ENCODE measurements around the gene OOEP.

OOEP gene

DNA sequence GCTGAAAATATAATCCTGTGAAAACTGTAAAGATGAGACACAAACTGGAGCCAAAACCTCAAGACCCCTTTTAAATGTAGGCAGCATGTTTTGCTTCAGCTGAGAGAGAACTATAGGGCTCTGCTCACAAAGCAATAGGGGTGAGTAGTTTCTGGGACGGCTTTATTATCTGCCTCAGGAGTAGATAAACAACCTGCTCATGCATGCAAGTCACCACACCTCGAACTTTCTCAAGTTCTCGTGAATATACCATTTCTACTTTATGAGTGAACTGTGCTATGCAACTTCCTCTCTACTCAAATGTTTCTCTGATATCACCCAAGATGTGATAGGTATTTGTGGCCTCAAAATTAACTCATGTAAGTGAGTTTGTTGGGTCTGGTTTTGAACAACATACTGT, 7.5 kb upstream of the OOEP start:
- TF ChIP-seq, protein P1, sequence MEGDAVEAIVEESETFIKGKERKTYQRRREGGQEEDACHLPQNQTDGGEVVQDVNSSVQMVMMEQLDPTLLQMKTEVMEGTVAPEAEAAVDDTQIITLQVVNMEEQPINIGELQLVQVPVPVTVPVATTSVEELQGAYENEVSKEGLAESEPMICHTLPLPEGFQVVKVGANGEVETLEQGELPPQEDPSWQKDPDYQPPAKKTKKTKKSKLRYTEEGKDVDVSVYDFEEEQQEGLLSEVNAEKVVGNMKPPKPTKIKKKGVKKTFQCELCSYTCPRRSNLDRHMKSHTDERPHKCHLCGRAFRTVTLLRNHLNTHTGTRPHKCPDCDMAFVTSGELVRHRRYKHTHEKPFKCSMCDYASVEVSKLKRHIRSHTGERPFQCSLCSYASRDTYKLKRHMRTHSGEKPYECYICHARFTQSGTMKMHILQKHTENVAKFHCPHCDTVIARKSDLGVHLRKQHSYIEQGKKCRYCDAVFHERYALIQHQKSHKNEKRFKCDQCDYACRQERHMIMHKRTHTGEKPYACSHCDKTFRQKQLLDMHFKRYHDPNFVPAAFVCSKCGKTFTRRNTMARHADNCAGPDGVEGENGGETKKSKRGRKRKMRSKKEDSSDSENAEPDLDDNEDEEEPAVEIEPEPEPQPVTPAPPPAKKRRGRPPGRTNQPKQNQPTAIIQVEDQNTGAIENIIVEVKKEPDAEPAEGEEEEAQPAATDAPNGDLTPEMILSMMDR (conservative IDR thresholded peaks at IDR 0.05): no peak
- H3K27ac ChIP-seq: no peak overlapping the region

DNA sequence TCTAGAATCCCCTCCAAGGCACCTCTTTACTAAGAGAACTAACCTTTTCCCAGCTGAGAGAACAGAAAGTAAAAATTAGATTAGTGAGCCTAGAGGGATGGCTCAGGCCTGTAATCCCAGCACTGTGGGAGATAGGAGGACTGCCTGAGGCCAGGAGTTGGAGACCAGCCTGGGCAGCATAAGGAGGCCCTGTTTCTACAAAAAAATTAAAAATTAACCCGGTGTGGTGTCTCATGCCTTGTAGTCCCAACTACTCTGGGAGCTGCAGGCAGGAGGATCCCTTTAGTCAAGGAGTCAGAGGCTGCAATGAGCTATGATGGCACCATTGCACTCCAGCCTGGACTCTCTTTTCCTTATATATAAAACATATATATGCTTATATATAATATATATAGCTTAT, 5.5 kb upstream of the OOEP start:
- no peak overlapping the region for H3K27ac ChIP-seq
- TF ChIP-seq, protein P1 (conservative IDR thresholded peaks at IDR 0.05): no peak
- TF ChIP-seq ZFX (IDR thresholded peaks at IDR 0.05): no peak

DNA sequence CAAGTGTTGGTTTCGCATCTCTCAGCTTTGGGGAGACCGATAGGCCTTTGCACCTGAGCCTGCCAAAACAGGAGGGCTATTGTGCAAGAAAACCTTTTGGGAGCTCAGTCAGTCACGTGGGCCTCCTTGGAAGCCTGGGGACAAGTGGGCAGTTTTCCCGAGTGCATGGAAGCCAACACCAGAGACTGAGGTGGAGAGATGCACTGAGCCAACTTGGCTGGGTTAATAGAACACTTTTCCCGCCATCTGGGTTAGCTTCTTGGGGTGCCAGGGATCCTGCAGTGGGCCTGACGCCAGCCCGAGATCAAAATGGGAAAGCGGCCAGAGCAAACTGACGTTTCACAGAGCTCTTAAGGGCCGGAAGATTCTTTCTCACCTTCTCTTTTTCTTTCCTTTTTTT, 2.8 kb upstream of the OOEP start:
- H3K27ac ChIP-seq: no peak overlapping the region
- TF ChIP-seq, protein P1 (conservative IDR thresholded peaks at IDR 0.05): no peak

DNA sequence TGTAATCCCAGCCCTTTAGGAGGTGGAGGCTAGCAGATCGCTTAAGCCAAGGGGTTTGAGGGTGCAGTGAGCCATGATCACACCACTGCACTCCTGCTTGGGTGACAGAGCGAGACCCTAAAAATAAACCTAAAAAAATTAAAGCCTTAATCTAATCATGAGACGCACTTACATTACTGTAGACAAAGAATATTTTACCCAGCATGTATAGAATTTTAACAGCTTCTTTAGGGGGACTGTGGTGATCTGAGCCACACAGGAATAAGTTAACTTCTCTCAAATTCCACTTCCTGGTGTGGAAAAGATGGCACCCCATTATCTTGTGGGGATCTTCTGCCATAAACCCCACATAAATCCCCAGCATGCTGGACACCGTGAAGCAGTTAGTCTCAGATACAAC, 2.3 kb upstream of the OOEP start:
- TF ChIP-seq, protein P1 (conservative IDR thresholded peaks at IDR 0.05): no peak
- TF ChIP-seq ZFX (IDR thresholded peaks at IDR 0.05): no peak

DNA sequence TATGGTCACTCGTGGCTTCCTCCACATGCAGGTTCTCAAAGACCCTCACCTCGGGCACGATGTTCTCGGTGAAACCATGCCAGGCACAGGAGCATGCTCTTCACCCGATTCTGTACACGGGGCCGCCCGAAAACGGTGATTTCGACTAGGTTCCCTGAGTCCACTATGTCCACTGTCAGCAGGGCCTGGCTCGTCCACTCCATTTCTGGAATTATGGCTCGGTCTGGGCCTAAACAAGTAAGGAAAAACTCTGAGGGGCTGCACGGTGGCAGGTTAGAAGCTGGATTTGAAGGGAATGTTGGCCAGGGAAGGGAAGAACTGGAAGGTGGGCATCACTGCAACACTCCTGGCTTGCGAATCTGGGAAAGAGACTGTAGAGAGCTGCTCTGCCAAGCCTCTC, 540 bp downstream of the OOEP start:
- TF ChIP-seq, protein P1 (conservative IDR thresholded peaks at IDR 0.05): no peak
- TF ChIP-seq ZFX (IDR thresholded peaks at IDR 0.05): no peak
- H3K27ac ChIP-seq: no peak overlapping the region

More for the DNA sequence above, 2.3 kb upstream of the OOEP start:
- no peak overlapping the region for H3K27ac ChIP-seq

DNA sequence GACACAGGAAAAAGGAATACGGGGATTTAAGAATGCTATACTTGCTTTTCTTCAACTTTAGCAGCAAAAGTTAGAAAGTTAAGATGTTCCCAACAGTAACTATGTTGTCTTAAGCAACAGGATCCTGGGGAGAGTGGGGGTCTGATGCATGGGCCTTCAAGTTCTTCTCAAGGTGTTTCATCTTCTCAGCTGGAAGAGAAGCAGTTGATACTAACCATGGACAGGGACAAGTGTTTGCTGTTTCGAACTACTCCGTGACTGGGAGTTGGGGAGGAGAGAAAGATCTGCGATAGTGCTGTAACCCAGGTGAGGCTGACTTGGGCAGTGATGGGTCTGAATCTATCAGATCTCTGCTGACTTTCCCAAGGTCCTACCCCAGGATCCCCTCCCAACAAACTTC, 1.0 kb downstream of the OOEP start:
- H3K27ac ChIP-seq: no peak overlapping the region
- TF ChIP-seq, protein P1 (conservative IDR thresholded peaks at IDR 0.05): no peak
- no peak for TF ChIP-seq ZFX (IDR thresholded peaks at IDR 0.05)

DNA sequence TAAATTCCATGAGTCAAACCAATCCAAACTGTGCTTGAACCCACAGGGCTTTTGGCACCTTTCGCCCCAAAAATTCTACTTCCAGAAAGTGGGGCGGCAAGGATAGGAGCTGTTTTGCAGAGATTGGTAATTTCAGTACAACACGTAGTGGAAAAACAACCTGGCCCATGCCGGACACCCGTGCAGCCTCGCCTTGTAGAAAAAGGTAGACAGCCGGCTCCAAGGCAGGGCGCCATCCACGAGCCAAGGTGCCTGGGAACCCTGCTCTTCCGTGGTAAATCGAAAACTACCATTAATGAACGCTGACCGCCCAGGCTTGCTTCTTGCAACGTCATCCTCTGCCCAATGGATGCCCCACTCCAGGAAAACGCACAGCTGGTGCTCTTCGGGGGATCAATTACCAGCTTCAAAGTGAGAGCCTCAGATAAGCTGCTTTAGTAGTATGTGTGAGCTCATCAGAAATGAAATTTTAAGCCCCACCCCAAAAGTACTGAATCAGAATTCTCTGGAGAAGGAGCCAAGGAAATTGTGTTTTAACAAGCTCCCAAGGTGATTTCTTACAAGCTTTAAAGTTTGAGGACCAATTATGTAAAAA, 1.8 kb downstream of the OOEP start:
- no peak overlapping the region for H3K27ac ChIP-seq
- TF ChIP-seq, protein P1 (conservative IDR thresholded peaks at IDR 0.05): no peak
- TF ChIP-seq ZFX (IDR thresholded peaks at IDR 0.05): no peak
